ENCODE results near the gene NUP88. TPM values are rescaled to one million over a fixed set of nuclear protein-coding genes. Genes with fewer than 3 reads are reported as not detected.

Gene NUP88
- total and polyA plus RNA-seq, 10 of the 15 experiments (the other 5 are each of a cell fraction or from before 2014, with no cell fraction given): 110 to 244 (median 188) TPM

DNA sequence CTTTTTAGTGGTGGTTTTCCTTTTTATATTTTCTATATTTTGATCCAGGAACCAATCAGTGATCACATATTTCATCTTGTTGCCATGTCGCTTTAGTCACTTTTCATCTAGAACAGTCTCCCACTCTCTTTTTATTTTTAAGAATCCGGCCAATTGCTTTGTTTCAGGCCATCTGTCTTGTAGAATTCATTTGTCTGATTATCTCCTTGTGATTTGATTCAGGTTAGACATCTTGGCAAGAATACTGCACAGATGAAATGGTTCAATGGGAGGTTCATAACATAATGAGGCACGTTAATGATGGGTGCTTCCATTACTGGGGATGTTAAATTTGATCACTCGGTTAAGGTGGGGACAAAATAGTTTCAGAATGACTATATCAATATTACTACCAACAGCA, 49.1 kb downstream of the NUP88 start:
- 73% methylated on average over 4 of the region's 4 CpGs for WGBS (ENCODE audit: insufficient coverage, insufficient replicate concordance, low lambda C conversion rate, missing lambda C conversion rate)
- ChIA-PET CTCF (no interaction called here), SMC1A (ENCODE audit: uncharacterized antibody, unreplicated experiment) (interaction anchor here (0.6 kb wide), 1 partner anchor 12 kb away, joined by 3 read pairs; no protein-coding TSS in a partner anchor), POLR2A (no interaction called here), RAD21 (ENCODE audit: unreplicated experiment) (interaction anchor here (1.3 kb wide), 1 partner anchor 85 kb away, joined by 3 read pairs; no protein-coding TSS in a partner anchor)
- BruUV-seq (replicated peaks): no TSS peak
- Histone ChIP-seq H3K9ac (ENCODE audit: control insufficient read depth, insufficient read depth, low read length) (no peak overlapping the region), H3K4me1 (ENCODE audit: control insufficient read depth, insufficient read depth, low read length) (no peaks in the 10 kb centered on the region; the same call in 1 of the 2 replicates), H3K27ac (ENCODE audit: control insufficient read depth, insufficient read depth) (no peak overlapping the region), H3K4me2 (ENCODE audit: control insufficient read depth, insufficient read depth) (no peak overlapping the region), H3K4me3 (no peak overlapping the region), H3K27me3 (replicated peaks in 1 of 2; ENCODE audit: control insufficient read depth in 2 of 2, insufficient read depth in 2 of 2, low read length in 1 of 2) (no peaks in the 10 kb centered on the region), H3K9me3 (replicated peaks; ENCODE audit: control insufficient read depth, insufficient read depth, low read length) (no peaks in the 10 kb centered on the region), H3K36me3 (ENCODE audit: control insufficient read depth in 2 of 2, insufficient read depth in 2 of 2, low read length in 1 of 2) (peaks cover 9 to 34% of the 10 kb centered on the region in 2 experiments), H4K20me1 (ENCODE audit: control insufficient read depth, insufficient read depth) (no peaks in the 10 kb centered on the region), H3K79me2 (ENCODE audit: control insufficient read depth, insufficient read depth, low read length) (no peaks in the 10 kb centered on the region), H2AFZ (ENCODE audit: control insufficient read depth, low read depth, low read length) (no peak overlapping the region)
- intact Hi-C loops (cut with micrococcal nuclease; ENCODE audit: unreplicated experiment): no loop called here
- FAIRE-seq: no peak
- in situ Hi-C loops (cut with MboI): no loop called here
- ATAC-seq: no peak
- no peak for DNase-seq (ENCODE audit: low read depth, low spot score)
- TF ChIP-seq RELA (IDR thresholded peaks at IDR 0.05; ENCODE audit: borderline replicate concordance, partially characterized antibody) (no peak), SRF (IDR thresholded peaks at IDR 0.05; ENCODE audit: low read depth in 2 of 2, low read length in 2 of 2) (no peak), EP300 (IDR thresholded peaks at IDR 0.05; ENCODE audit: borderline replicate concordance in 1 of 2, control insufficient read depth in 1 of 2, low read depth in 2 of 2, low read length in 2 of 2) (no peak), RCOR1 (conservative IDR thresholded peaks at IDR 0.05; ENCODE audit: low read depth, low read length) (no peak), ATF7 (IDR thresholded peaks at IDR 0.05; ENCODE audit: low read depth) (no peak), ESRRA (IDR thresholded peaks at IDR 0.05; ENCODE audit: low read length) (no peak), HDGF (IDR thresholded peaks at IDR 0.05) (no peak), FOS (IDR thresholded peaks at IDR 0.05; ENCODE audit: borderline replicate concordance, extremely low read depth, insufficient read length) (no peak), SMC3 (IDR thresholded peaks at IDR 0.05; ENCODE audit: borderline replicate concordance, low read length) (no peak), TCF7 (IDR thresholded peaks at IDR 0.05; ENCODE audit: borderline replicate concordance) (no peak), BHLHE40 (IDR thresholded peaks at IDR 0.05; ENCODE audit: borderline replicate concordance in 1 of 2, low read depth in 2 of 2, low read length in 1 of 2) (no peak), EED (IDR thresholded peaks at IDR 0.05; ENCODE audit: low read depth) (no peak), STAT3 (IDR thresholded peaks at IDR 0.05; ENCODE audit: low read depth, low read length) (no peak)
- TF ChIP-seq, protein P1, sequence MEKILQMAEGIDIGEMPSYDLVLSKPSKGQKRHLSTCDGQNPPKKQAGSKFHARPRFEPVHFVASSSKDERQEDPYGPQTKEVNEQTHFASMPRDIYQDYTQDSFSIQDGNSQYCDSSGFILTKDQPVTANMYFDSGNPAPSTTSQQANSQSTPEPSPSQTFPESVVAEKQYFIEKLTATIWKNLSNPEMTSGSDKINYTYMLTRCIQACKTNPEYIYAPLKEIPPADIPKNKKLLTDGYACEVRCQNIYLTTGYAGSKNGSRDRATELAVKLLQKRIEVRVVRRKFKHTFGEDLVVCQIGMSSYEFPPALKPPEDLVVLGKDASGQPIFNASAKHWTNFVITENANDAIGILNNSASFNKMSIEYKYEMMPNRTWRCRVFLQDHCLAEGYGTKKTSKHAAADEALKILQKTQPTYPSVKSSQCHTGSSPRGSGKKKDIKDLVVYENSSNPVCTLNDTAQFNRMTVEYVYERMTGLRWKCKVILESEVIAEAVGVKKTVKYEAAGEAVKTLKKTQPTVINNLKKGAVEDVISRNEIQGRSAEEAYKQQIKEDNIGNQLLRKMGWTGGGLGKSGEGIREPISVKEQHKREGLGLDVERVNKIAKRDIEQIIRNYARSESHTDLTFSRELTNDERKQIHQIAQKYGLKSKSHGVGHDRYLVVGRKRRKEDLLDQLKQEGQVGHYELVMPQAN (conservative IDR thresholded peaks at IDR 0.05): no peak
- TF ChIP-seq, protein P2, sequence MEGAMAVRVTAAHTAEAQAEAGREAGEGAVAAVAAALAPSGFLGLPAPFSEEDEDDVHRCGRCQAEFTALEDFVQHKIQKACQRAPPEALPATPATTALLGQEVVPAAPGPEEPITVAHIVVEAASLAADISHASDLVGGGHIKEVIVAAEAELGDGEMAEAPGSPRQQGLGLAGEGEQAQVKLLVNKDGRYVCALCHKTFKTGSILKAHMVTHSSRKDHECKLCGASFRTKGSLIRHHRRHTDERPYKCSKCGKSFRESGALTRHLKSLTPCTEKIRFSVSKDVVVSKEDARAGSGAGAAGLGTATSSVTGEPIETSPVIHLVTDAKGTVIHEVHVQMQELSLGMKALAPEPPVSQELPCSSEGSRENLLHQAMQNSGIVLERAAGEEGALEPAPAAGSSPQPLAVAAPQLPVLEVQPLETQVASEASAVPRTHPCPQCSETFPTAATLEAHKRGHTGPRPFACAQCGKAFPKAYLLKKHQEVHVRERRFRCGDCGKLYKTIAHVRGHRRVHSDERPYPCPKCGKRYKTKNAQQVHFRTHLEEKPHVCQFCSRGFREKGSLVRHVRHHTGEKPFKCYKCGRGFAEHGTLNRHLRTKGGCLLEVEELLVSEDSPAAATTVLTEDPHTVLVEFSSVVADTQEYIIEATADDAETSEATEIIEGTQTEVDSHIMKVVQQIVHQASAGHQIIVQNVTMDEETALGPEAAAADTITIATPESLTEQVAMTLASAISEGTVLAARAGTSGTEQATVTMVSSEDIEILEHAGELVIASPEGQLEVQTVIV (IDR thresholded peaks at IDR 0.05; ENCODE audit: borderline replicate concordance, partially characterized antibody): no peak
- TF ChIP-seq, protein P3, sequence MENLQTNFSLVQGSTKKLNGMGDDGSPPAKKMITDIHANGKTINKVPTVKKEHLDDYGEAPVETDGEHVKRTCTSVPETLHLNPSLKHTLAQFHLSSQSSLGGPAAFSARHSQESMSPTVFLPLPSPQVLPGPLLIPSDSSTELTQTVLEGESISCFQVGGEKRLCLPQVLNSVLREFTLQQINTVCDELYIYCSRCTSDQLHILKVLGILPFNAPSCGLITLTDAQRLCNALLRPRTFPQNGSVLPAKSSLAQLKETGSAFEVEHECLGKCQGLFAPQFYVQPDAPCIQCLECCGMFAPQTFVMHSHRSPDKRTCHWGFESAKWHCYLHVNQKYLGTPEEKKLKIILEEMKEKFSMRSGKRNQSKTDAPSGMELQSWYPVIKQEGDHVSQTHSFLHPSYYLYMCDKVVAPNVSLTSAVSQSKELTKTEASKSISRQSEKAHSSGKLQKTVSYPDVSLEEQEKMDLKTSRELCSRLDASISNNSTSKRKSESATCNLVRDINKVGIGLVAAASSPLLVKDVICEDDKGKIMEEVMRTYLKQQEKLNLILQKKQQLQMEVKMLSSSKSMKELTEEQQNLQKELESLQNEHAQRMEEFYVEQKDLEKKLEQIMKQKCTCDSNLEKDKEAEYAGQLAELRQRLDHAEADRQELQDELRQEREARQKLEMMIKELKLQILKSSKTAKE (IDR thresholded peaks at IDR 0.05; ENCODE audit: low read depth, poor library complexity, severe bottlenecking): no peak
- TF ChIP-seq, protein P4, sequence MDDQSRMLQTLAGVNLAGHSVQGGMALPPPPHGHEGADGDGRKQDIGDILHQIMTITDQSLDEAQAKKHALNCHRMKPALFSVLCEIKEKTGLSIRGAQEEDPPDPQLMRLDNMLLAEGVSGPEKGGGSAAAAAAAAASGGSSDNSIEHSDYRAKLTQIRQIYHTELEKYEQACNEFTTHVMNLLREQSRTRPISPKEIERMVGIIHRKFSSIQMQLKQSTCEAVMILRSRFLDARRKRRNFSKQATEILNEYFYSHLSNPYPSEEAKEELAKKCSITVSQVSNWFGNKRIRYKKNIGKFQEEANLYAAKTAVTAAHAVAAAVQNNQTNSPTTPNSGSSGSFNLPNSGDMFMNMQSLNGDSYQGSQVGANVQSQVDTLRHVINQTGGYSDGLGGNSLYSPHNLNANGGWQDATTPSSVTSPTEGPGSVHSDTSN (IDR thresholded peaks at IDR 0.05; ENCODE audit: insufficient replicate concordance, low read depth, low read length): no peak

All from GM12878 (cell line).